ENCODE measurements around the gene ADRM1. TPM values are rescaled to one million over a fixed set of nuclear protein-coding genes. Genes with fewer than 3 reads are reported as not detected.

ADRM1 gene
- total and polyA plus RNA-seq, 2 experiments from 2014 or later: 206 to 243 TPM

Small RNA genes within 50 kb of the gene (microRNA-seq; reads per million reads assigned to microRNA genes)
- gene MIR4758: 0.89 reads per million

Other genes starting within 250 kb of the ADRM1 start
- 33.9 and 60.0 TPM in 2 replicates for gene TAF4, start 237.1 kb upstream of the ADRM1 start, total RNA-seq (2014; rRNA removed; shearing (Covaris generic))
- 7.2 and 7.8 TPM in 2 replicates for gene TAF4, start 237.1 kb upstream of the ADRM1 start, polyA plus RNA-seq (2016; fragmentation: Nextera tagmentation; extraction: Ambion mirVana)
- gene LSM14B, start 180.5 kb upstream of the ADRM1 start, total RNA-seq (2014; rRNA removed; shearing (Covaris generic)): 46.3 and 55.7 TPM in 2 replicates
- 9.6 and 12.1 TPM in 2 replicates for gene LSM14B, start 180.5 kb upstream of the ADRM1 start, polyA plus RNA-seq (2016; fragmentation: Nextera tagmentation; extraction: Ambion mirVana)
- 357 and 427 TPM in 2 replicates for gene PSMA7, start 159.6 kb upstream of the ADRM1 start, total RNA-seq (2014; rRNA removed; shearing (Covaris generic))
- gene PSMA7, start 159.6 kb upstream of the ADRM1 start, polyA plus RNA-seq (2016; fragmentation: Nextera tagmentation; extraction: Ambion mirVana): 610 and 628 TPM in 2 replicates
- 24.6 and 32.6 TPM in 2 replicates for gene SS18L1, start 159.2 kb upstream of the ADRM1 start, total RNA-seq (2014; rRNA removed; shearing (Covaris generic))
- gene SS18L1, start 159.2 kb upstream of the ADRM1 start, polyA plus RNA-seq (2016; fragmentation: Nextera tagmentation; extraction: Ambion mirVana): 6.5 and 7.3 TPM in 2 replicates
- gene MTG2, start 120.0 kb upstream of the ADRM1 start, total RNA-seq (2014; rRNA removed; shearing (Covaris generic)): 11.3 and 13.6 TPM in 2 replicates
- 11.7 and 15.4 TPM in 2 replicates for gene MTG2, start 120.0 kb upstream of the ADRM1 start, polyA plus RNA-seq (2016; fragmentation: Nextera tagmentation; extraction: Ambion mirVana)
- gene HRH3, start 82.7 kb upstream of the ADRM1 start, total RNA-seq (2014; rRNA removed; shearing (Covaris generic)): 2.9 and 5.2 TPM in 2 replicates
- 1.5 and 2.0 TPM in 2 replicates for gene HRH3, start 82.7 kb upstream of the ADRM1 start, polyA plus RNA-seq (2016; fragmentation: Nextera tagmentation; extraction: Ambion mirVana)
- gene OSBPL2, start 64.5 kb upstream of the ADRM1 start, total RNA-seq (2014; rRNA removed; shearing (Covaris generic)): 24.2 and 31.2 TPM in 2 replicates
- gene OSBPL2, start 64.5 kb upstream of the ADRM1 start, polyA plus RNA-seq (2016; fragmentation: Nextera tagmentation; extraction: Ambion mirVana): 16.6 and 19.4 TPM in 2 replicates
- gene LAMA5, start 64.3 kb downstream of the ADRM1 start, total RNA-seq (2014; rRNA removed; shearing (Covaris generic)): 215 and 298 TPM in 2 replicates
- 192 and 201 TPM in 2 replicates for gene LAMA5, start 64.3 kb downstream of the ADRM1 start, polyA plus RNA-seq (2016; fragmentation: Nextera tagmentation; extraction: Ambion mirVana)
- gene RPS21, start 84.1 kb downstream of the ADRM1 start, total RNA-seq (2014; rRNA removed; shearing (Covaris generic)): 759 and 964 TPM in 2 replicates
- gene RPS21, start 84.1 kb downstream of the ADRM1 start, polyA plus RNA-seq (2016; fragmentation: Nextera tagmentation; extraction: Ambion mirVana): 2,298 and 2,471 TPM in 2 replicates
- gene CABLES2, start 104.3 kb downstream of the ADRM1 start, total RNA-seq (2014; rRNA removed; shearing (Covaris generic)): 12.6 and 12.7 TPM in 2 replicates
- 4.3 and 5.1 TPM in 2 replicates for gene CABLES2, start 104.3 kb downstream of the ADRM1 start, polyA plus RNA-seq (2016; fragmentation: Nextera tagmentation; extraction: Ambion mirVana)
- 0.66 and 1.1 TPM in 2 replicates for gene RBBP8NL, start 124.5 kb downstream of the ADRM1 start, total RNA-seq (2014; rRNA removed; shearing (Covaris generic))
- 0.10 and 0.64 TPM in 2 replicates for gene RBBP8NL, start 124.5 kb downstream of the ADRM1 start, polyA plus RNA-seq (2016; fragmentation: Nextera tagmentation; extraction: Ambion mirVana)
- 0.73 and 1.2 TPM in 2 replicates for gene GATA5, start 173.0 kb downstream of the ADRM1 start, total RNA-seq (2014; rRNA removed; shearing (Covaris generic))
- 0.31 and 0.60 TPM in 2 replicates for gene GATA5, start 173.0 kb downstream of the ADRM1 start, polyA plus RNA-seq (2016; fragmentation: Nextera tagmentation; extraction: Ambion mirVana)

Data from GM23338 (cell line).